Measurements from ENCODE around the gene MAPK6.
"Not testable (repeated sequence)": the region's sequence is repeated elsewhere in the genome, so short reads cannot be mapped to it uniquely, and the experiment has no call there.

Gene MAPK6

DNA sequence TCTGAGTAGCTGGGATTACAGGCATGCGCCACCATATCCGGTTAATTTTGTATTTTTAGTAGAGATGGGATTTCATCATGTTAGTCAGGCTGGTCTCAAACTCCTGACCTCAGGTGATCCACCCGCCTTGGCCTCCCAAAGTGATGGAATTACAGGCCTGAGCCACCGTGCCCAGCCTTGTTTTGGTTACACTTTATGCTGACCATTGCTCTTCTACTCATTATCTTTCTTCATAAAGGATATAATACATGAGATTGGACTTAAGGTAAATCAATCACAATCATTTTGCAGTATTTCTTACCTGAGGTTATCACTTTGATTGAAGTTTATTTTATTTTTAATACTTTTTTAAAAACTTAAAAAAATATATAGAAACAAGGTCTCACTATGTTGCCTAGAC, 45.2 kb upstream of the MAPK6 start:
- H3K4me3 ChIP-seq (ENCODE audit: control insufficient read depth, low read depth, low read length): no peak overlapping the region
- DNase-seq (ENCODE audit: low read depth): no peak
- TF ChIP-seq CTCF (conservative IDR thresholded peaks at IDR 0.05; ENCODE audit: control insufficient read depth, insufficient read depth, low read depth, low read length): no peak

GRCh38 chr15:51982013-51982769, 36.8 kb upstream of the MAPK6 start:
- H3K4me3 ChIP-seq (ENCODE audit: control insufficient read depth, low read depth, low read length): peak overlapping the region; percentile 19
- DNase-seq (ENCODE audit: low read depth): peak; percentile 87
- peak; percentile 67 for TF ChIP-seq CTCF (conservative IDR thresholded peaks at IDR 0.05; ENCODE audit: control insufficient read depth, insufficient read depth, low read depth, low read length)

- no peak for TF ChIP-seq CTCF (conservative IDR thresholded peaks at IDR 0.05; ENCODE audit: control insufficient read depth, insufficient read depth, low read depth, low read length)
- no peak for DNase-seq (ENCODE audit: low read depth)
- H3K4me3 ChIP-seq (ENCODE audit: control insufficient read depth, low read depth, low read length): no peak overlapping the region
Measured at GRCh38 chr15:51982770-51983103, 36.3 kb upstream of the MAPK6 start.

DNA sequence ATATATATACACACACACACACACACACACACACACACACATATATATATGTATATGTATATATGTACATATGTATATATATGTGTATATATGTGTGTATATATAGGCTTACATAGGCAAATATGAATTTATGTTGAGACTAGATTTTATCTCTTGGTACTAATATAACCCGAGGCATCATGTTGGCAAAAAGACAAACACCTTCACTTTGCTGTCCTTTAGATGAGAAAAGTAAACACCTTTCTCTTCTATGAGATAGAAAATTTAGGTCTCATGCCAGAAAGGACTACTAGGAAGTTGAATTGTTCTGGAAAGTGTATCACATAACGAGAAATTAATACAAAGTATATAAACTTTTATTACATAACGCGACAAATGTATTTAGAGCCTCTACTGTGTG, 27.9 kb upstream of the MAPK6 start:
- no peak for DNase-seq (ENCODE audit: low read depth)
- no peak for TF ChIP-seq CTCF (conservative IDR thresholded peaks at IDR 0.05; ENCODE audit: control insufficient read depth, insufficient read depth, low read depth, low read length)
- H3K4me3 ChIP-seq (ENCODE audit: control insufficient read depth, low read depth, low read length): no peak overlapping the region

GRCh38 chr15:51992953-51993352, 26.1 kb upstream of the MAPK6 start:
- H3K4me3 ChIP-seq (ENCODE audit: control insufficient read depth, low read depth, low read length): no peak overlapping the region
- no peak for TF ChIP-seq CTCF (conservative IDR thresholded peaks at IDR 0.05; ENCODE audit: control insufficient read depth, insufficient read depth, low read depth, low read length)
- no peak for DNase-seq (ENCODE audit: low read depth)

DNA sequence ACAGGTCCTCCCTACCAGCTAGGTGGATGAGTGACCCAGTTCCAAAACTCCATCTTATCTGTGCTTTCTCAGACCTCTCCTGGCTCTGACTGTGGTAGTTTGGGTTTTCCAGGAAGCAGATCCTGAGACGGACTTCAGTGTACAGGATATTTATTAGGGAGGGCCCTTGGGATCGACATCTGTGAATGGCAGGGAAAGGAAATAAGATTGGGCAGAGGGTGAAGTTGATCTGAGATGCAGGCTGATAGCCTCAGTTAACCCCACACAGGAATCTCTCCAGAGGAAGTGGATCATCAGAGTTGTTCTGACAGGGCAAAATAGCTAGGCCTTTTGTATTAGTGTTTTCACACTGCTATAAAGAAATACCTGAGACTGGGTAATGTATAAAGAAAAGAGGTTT, 16.7 kb upstream of the MAPK6 start:
- no peak for TF ChIP-seq CTCF (conservative IDR thresholded peaks at IDR 0.05; ENCODE audit: control insufficient read depth, insufficient read depth, low read depth, low read length)
- no peak overlapping the region for H3K4me3 ChIP-seq (ENCODE audit: control insufficient read depth, low read depth, low read length)
- no peak for DNase-seq (ENCODE audit: low read depth)

- DNase-seq (ENCODE audit: low read depth): not testable (repeated sequence)
Measured at GRCh38 chr15:52003089-52003488, 15.9 kb upstream of the MAPK6 start.

More at GRCh38 chr15:52003089-52003488, 15.9 kb upstream of the MAPK6 start:
- not testable (repeated sequence) for H3K4me3 ChIP-seq (ENCODE audit: control insufficient read depth, low read depth, low read length)
